H1 (cell line): ENCODE results near the gene VSIG10L2. TPM values are rescaled to one million over a fixed set of nuclear protein-coding genes. Genes with fewer than 3 reads are reported as not detected.

ENCODE experiments used
- CTCF ChIA-PET: fragments of 300-600 bp; sonication (Branson Sonifier 250); formaldehyde crosslinking; loops from one replicate; lab custom pipeline; 2021; ENCODE audit not compliant: partially characterized antibody; lab: Charles Lee
- POLR2A ChIA-PET: fragments of 300-600 bp; sonication (Branson Sonifier 250); formaldehyde crosslinking; loops from one replicate; lab custom pipeline; 2021; ENCODE audit warnings: inconsistent platforms; ENCODE audit not compliant: partially characterized antibody; lab: Charles Lee
- DNase-seq, 2 experiments: peaks; one replicate each; pipeline versions ENCODE4 v3.0.0 to v3.0.0-alpha.2; 2010 to 2022; ENCODE audit warnings: low spot score in 2 of 2, low read depth in 1 of 2, mixed read lengths in 1 of 2
- FAIRE-seq: peaks from 2 replicates; lab custom pipeline; 2011; peaks lifted over from hg19 to GRCh38; lab: Jason Lieb, UNC
- H2AFZ ChIP-seq: 2 replicates; pipeline ENCODE4 v1.8.1; 2012; ENCODE audit warnings: low read length, inconsistent platforms
- H2AK5ac ChIP-seq: 2 replicates; pipeline ENCODE4 v1.6.1; 2013; ENCODE audit warnings: low read depth, low read length
- H2BK120ac ChIP-seq: replicated peaks from 2 replicates; pipeline ENCODE3; 2013; ENCODE audit warnings: low read depth, low read length, inconsistent platforms
- H2BK12ac ChIP-seq: 2 replicates; pipeline ENCODE4 v1.6.1; 2013; ENCODE audit warnings: low read depth, low read length
- H2BK15ac ChIP-seq: 2 replicates; pipeline ENCODE4 v1.6.1; 2013; ENCODE audit warnings: low read length
- H2BK20ac ChIP-seq: 2 replicates; pipeline ENCODE4 v1.6.1; 2013; ENCODE audit warnings: low read length
- H2BK5ac ChIP-seq: 2 replicates; pipeline ENCODE4 v1.6.1; 2013; ENCODE audit warnings: low read depth, low read length
- H3K14ac ChIP-seq: 2 replicates; pipeline ENCODE4 v1.6.1; 2013; ENCODE audit warnings: inconsistent platforms; ENCODE audit not compliant: insufficient read length
- H3K18ac ChIP-seq: 2 replicates; pipeline ENCODE4 v1.6.1; 2013; ENCODE audit warnings: low read length; ENCODE audit errors: extremely low read depth
- H3K23ac ChIP-seq: 2 replicates; pipeline ENCODE4 v1.6.1; 2013; ENCODE audit warnings: inconsistent platforms; ENCODE audit not compliant: insufficient read length
- H3K23me2 ChIP-seq: 2 replicates; pipeline ENCODE4 v1.6.1; 2013; ENCODE audit warnings: low read depth, low read length
- H3K27ac ChIP-seq: 2 replicates; pipeline ENCODE4 v1.6.1; 2011; ENCODE audit warnings: low read depth, low read length, inconsistent platforms
- H3K27me3 ChIP-seq, 4 experiments: replicated peaks in 1 of 4; 1 replicate in 1 of 4; 2 replicates in 3 of 4; pipeline versions ENCODE4 v1.6.1 to v1.8.1; 2011 to 2013; ENCODE audit warnings: low read length in 3 of 4, mild to moderate bottlenecking in 3 of 4, inconsistent platforms in 2 of 4, mixed read lengths in 2 of 4, moderate library complexity in 1 of 4; ENCODE audit not compliant: control insufficient read depth in 3 of 4, insufficient read depth in 3 of 4; ENCODE audit errors: extremely low read depth in 1 of 4
- H3K36me3 ChIP-seq, 4 experiments: 2 replicates each; pipeline versions ENCODE4 v1.6.1 to v1.8.1; 2011 to 2013; ENCODE audit warnings: mild to moderate bottlenecking in 4 of 4, low read length in 3 of 4, moderate library complexity in 2 of 4, control low read depth in 1 of 4, inconsistent platforms in 1 of 4; ENCODE audit not compliant: insufficient read depth in 4 of 4, control insufficient read depth in 2 of 4
- H3K4ac ChIP-seq: replicated peaks from 2 replicates; pipeline ENCODE3; 2013; ENCODE audit warnings: low read length, low read depth, mixed read lengths, inconsistent platforms; ENCODE audit not compliant: insufficient read length
- H3K4me1 ChIP-seq, 4 experiments: replicated peaks in 1 of 4; 1 replicate in 1 of 4; 2 replicates in 3 of 4; pipeline versions ENCODE4 v1.6.1 to v1.8.1; 2011 to 2013; ENCODE audit warnings: low read length in 3 of 4, inconsistent platforms in 2 of 4, mixed read lengths in 1 of 4; ENCODE audit not compliant: insufficient read depth in 4 of 4, control insufficient read depth in 3 of 4
- H3K4me2 ChIP-seq, 2 experiments: 2 replicates each; pipeline versions ENCODE4 v1.6.1 to v1.8.1; 2011 to 2013; ENCODE audit warnings: low read depth in 2 of 2, low read length in 2 of 2, control low read depth in 1 of 2, inconsistent platforms in 1 of 2, mild to moderate bottlenecking in 1 of 2; ENCODE audit not compliant: insufficient read depth in 1 of 2
- H3K4me3 ChIP-seq, 4 experiments: fragments of 200-600, 300-600 bp in 1 of 4; sonication (generic), shearing (Covaris generic), sonication (Bioruptor Twin) in 1 of 4; 2 replicates each; pipeline versions ENCODE4 v1.5.1 to v1.8.1; 2011 to 2016; ENCODE audit warnings: low read length in 4 of 4, low read depth in 3 of 4, control low read depth in 2 of 4, inconsistent platforms in 2 of 4, mild to moderate bottlenecking in 2 of 4, mixed read lengths in 1 of 4, moderate library complexity in 1 of 4; ENCODE audit not compliant: insufficient read depth in 2 of 4; ENCODE audit errors: extremely low read depth in 1 of 4
- H3K56ac ChIP-seq: replicated peaks from 2 replicates; pipeline ENCODE3; 2013; ENCODE audit warnings: low read depth, mild to moderate bottlenecking, mixed read lengths, low read length, inconsistent platforms; ENCODE audit not compliant: insufficient read length
- H3K79me1 ChIP-seq: 2 replicates; pipeline ENCODE4 v1.6.1; 2013; ENCODE audit warnings: low read depth, low read length, control low read depth
- H3K79me2 ChIP-seq, 2 experiments: 2 replicates each; pipeline versions ENCODE4 v1.6.1 to v1.8.1; 2012 to 2013; ENCODE audit warnings: low read length in 2 of 2, mild to moderate bottlenecking in 2 of 2, inconsistent platforms in 1 of 2; ENCODE audit not compliant: insufficient read depth in 2 of 2, control insufficient read depth in 1 of 2
- H3K9ac ChIP-seq, 4 experiments: replicated peaks in 1 of 4; 1 replicate in 1 of 4; 2 replicates in 3 of 4; pipeline versions ENCODE4 v1.6.1 to v1.8.1; 2011 to 2013; ENCODE audit warnings: low read depth in 3 of 4, low read length in 3 of 4, control low read depth in 2 of 4, mild to moderate bottlenecking in 2 of 4, moderate library complexity in 2 of 4, inconsistent platforms in 1 of 4; ENCODE audit errors: extremely low read depth in 1 of 4
- H3K9me3 ChIP-seq, 2 experiments: 2 replicates each; pipeline versions ENCODE4 v1.6.1 to v1.8.1; 2012 to 2013; ENCODE audit warnings: mild to moderate bottlenecking in 2 of 2, moderate library complexity in 2 of 2, control low read depth in 1 of 2, inconsistent platforms in 1 of 2, low read depth in 1 of 2, low read length in 1 of 2, mixed read lengths in 1 of 2; ENCODE audit not compliant: insufficient read depth in 2 of 2
- H4K20me1 ChIP-seq, 2 experiments: replicated peaks in 1 of 2; 2 replicates each; pipeline versions ENCODE3 to v1.8.1; 2011 to 2013; ENCODE audit warnings: inconsistent platforms in 2 of 2, low read length in 2 of 2, mild to moderate bottlenecking in 1 of 2; ENCODE audit not compliant: insufficient read depth in 2 of 2, control insufficient read depth in 1 of 2
- H4K5ac ChIP-seq: 2 replicates; pipeline ENCODE4 v1.6.1; 2013; ENCODE audit warnings: low read length, low read depth, mixed read lengths, inconsistent platforms; ENCODE audit not compliant: insufficient read length
- H4K8ac ChIP-seq: 2 replicates; pipeline ENCODE4 v1.8.0; 2013; ENCODE audit warnings: mild to moderate bottlenecking, moderate library complexity, low read length, inconsistent platforms; ENCODE audit not compliant: insufficient read depth; ENCODE audit errors: extremely low read depth
- H4K91ac ChIP-seq: replicated peaks from 2 replicates; pipeline ENCODE3; 2013; ENCODE audit warnings: low read length, mixed read lengths, inconsistent platforms; ENCODE audit not compliant: insufficient read length
- EGR1 ChIP-seq: IDR thresholded peaks from 2 replicates; pipeline ENCODE4 v1.6.1; 2011; ENCODE audit warnings: low read depth, low read length, borderline replicate concordance
- MAX ChIP-seq: IDR thresholded peaks from 2 replicates; pipeline ENCODE4 v1.6.1; 2012; ENCODE audit warnings: inconsistent platforms
- WGBS, 2 experiments: shearing (Covaris generic) in 1 of 2; methylation state at CpG; one replicate each; pipeline versions ENCODE4 v1.1.6 to v1.1.7; 2013 to 2015; ENCODE audit warnings: low lambda C conversion rate in 2 of 2, mixed read lengths in 2 of 2, inconsistent platforms in 1 of 2, low coverage in 1 of 2, missing lambda C conversion rate in 1 of 2; ENCODE audit not compliant: insufficient replicate concordance in 2 of 2, insufficient coverage in 1 of 2, insufficient read length in 1 of 2; ENCODE audit errors: extremely low coverage in 1 of 2, missing lambda C conversion rate in 1 of 2; 5-methylcytosine and 5-hydroxymethylcytosine counted together
- polyA plus RNA-seq, 7 experiments: library from polyadenylated mRNA; depleted of rRNA in 3 of 7; stranded (reverse) in 5 of 7; unstranded in 2 of 7; fragments of >200 nt in 5 of 7; fragments of 200-250 nt in 2 of 7; gene quantifications; 1 replicate in 5 of 7; 2 replicates in 1 of 7; 4 replicates in 1 of 7; pipeline versions ENCODE4 v1.2.1 to v1.2.3, GENCODE V29; 2011 to 2013; ENCODE audit warnings: missing spikeins in 2 of 7, mixed read lengths in 2 of 7
- total RNA-seq: library from RNA; stranded (reverse); fragmentation: NEBNext Ultra II Directional; extraction: Animal tissue kit (Norgen Biotek cat#: 25700); gene quantifications from 2 replicates; pipeline ENCODE4 v1.2.1, GENCODE V29; 2021

The VSIG10L2 gene
- total and polyA plus RNA-seq, 2 of the 8 experiments (the other 6 are each of a cell fraction or from before 2014, with no cell fraction given) = not detected

GRCh38 chr11:125998267-125998666 is 52.4 kb downstream of the VSIG10L2 start:
- Histone ChIP-seq H3K9me3 (no peaks in the 10 kb centered on the region), H3K23me2 (no peaks in the 10 kb centered on the region), H4K91ac (no peak overlapping the region), H2AK5ac (no peak overlapping the region), H3K4me1 (peaks cover 0 to 3% (median 0%) of the 10 kb centered on the region in 4 experiments; a peak in 1 of 7 replicates), H4K5ac (no peak overlapping the region), H2BK20ac (no peak overlapping the region), H3K14ac (no peak overlapping the region), H3K79me1 (no peaks in the 10 kb centered on the region), H3K79me2 (no peaks in the 10 kb centered on the region), H3K18ac (no peak overlapping the region), H2AFZ (no peak overlapping the region), H3K27ac (no peak overlapping the region), H2BK15ac (no peak overlapping the region), H3K23ac (no peak overlapping the region), H3K56ac (no peak overlapping the region), H2BK120ac (no peak overlapping the region), H3K4me2 (no peak overlapping the region), H3K4ac (no peak overlapping the region), H2BK5ac (no peak overlapping the region), H2BK12ac (no peak overlapping the region), H4K8ac (no peak overlapping the region), H4K20me1 (no peaks in the 10 kb centered on the region), H3K27me3 (no peaks in the 10 kb centered on the region), H3K36me3 (peaks cover 0 to 37% (median 10%) of the 10 kb centered on the region in 4 experiments; a peak in 5 of 8 replicates), H3K4me3 (no peak overlapping the region), H3K9ac (no peak overlapping the region)
- FAIRE-seq = peak; percentile 28
- no peak for TF ChIP-seq EGR1
- 0 out of 2 replicates have a peak, but pooled peaks have one; percentile 26 for TF ChIP-seq MAX
- no peak for DNase-seq
- ChIA-PET CTCF (no interaction called here), POLR2A (no interaction called here)
- WGBS, 2 experiments = 87% methylated on average over 5 of the region's 5 CpGs; no CpG with 5 or more reads in 1 of the 2 experiments
